CD8-positive, alpha-beta memory T cell (primary cell): Measurements from ENCODE around the gene UGT1A4. TPM values are rescaled to one million over a fixed set of nuclear protein-coding genes. Genes with fewer than 3 reads are reported as not detected.

Experiments used
- CTCF ChIA-PET: fragments of 350-600 bp; sonication (Branson Sonifier 250); formaldehyde crosslinking; loops from one replicate; lab custom pipeline; 2021; ENCODE audit warnings: antibody characterized with exemption; lab: Charles Lee
- POLR2A ChIA-PET: fragments of 350-600 bp; sonication (Branson Sonifier 250); formaldehyde crosslinking; loops from one replicate; lab custom pipeline; 2021; ENCODE audit warnings: antibody characterized with exemption; lab: Charles Lee
- DNase-seq, 5 donors: peaks; one replicate each; pipeline versions ENCODE4 v3.0.0 to v3.0.0-alpha.2; 2020 to 2022; ENCODE audit warnings: mixed read lengths in 1 of 5
- H3K27ac ChIP-seq: one replicate; pipeline ENCODE4 v1.7.0; 2013; ENCODE audit warnings: low read depth, mild to moderate bottlenecking, low read length, moderate library complexity
- H3K27me3 ChIP-seq: 2 replicates; pipeline ENCODE4 v1.7.0; 2013; ENCODE audit warnings: low read length, mild to moderate bottlenecking; ENCODE audit not compliant: insufficient read depth, poor library complexity, severe bottlenecking
- H3K36me3 ChIP-seq: 2 replicates; pipeline ENCODE4 v1.7.0; 2013; ENCODE audit warnings: mild to moderate bottlenecking, low read length, moderate library complexity; ENCODE audit not compliant: insufficient read depth
- H3K4me1 ChIP-seq: 2 replicates; pipeline ENCODE4 v1.7.0; 2013; ENCODE audit warnings: mild to moderate bottlenecking, low read length, moderate library complexity; ENCODE audit not compliant: insufficient read depth
- H3K4me3 ChIP-seq: 2 replicates; pipeline ENCODE4 v1.7.0; 2013; ENCODE audit warnings: mild to moderate bottlenecking, low read length
- H3K9me3 ChIP-seq: 2 replicates; pipeline ENCODE4 v1.7.0; 2013; ENCODE audit warnings: mild to moderate bottlenecking, low read length
- H3K27ac Mint-ChIP-seq, 8 donors: one replicate each; pipeline ENCODE4 v1.8.0; 2020 to 2021; ENCODE audit warnings: mixed read lengths in 8 of 8, mild to moderate bottlenecking in 6 of 8, inconsistent platforms in 3 of 8, moderate library complexity in 3 of 8
- H3K27me3 Mint-ChIP-seq, 2 donors: one replicate each; pipeline ENCODE4 v1.8.0; 2020 to 2021; ENCODE audit warnings: mixed read lengths in 2 of 2, mild to moderate bottlenecking in 1 of 2, moderate library complexity in 1 of 2
- H3K36me3 Mint-ChIP-seq, 3 donors: one replicate each; pipeline ENCODE4 v1.8.0; 2020 to 2021; ENCODE audit warnings: mixed read lengths in 3 of 3, inconsistent platforms in 1 of 3, mild to moderate bottlenecking in 1 of 3
- H3K4me1 Mint-ChIP-seq, 3 donors: one replicate each; pipeline ENCODE4 v1.8.0; 2020 to 2021; ENCODE audit warnings: mixed read lengths in 3 of 3, inconsistent platforms in 1 of 3, mild to moderate bottlenecking in 1 of 3
- H3K4me3 Mint-ChIP-seq, 7 donors: one replicate each; pipeline ENCODE4 v1.8.0; 2020 to 2021; ENCODE audit warnings: mixed read lengths in 7 of 7, mild to moderate bottlenecking in 6 of 7, moderate library complexity in 4 of 7, inconsistent platforms in 2 of 7
- H3K9me3 Mint-ChIP-seq, 5 donors: one replicate each; pipeline ENCODE4 v1.8.0; 2020 to 2022; ENCODE audit warnings: mixed read lengths in 5 of 5, mild to moderate bottlenecking in 3 of 5, moderate library complexity in 2 of 5, inconsistent platforms in 1 of 5
- polyA plus RNA-seq: library from polyadenylated mRNA; unstranded; fragments of 300-500 nt; fragmentation: Illumina TruSeq; gene quantifications from one replicate; pipeline ENCODE4 v1.2.3, GENCODE V29; 2021
- total RNA-seq, 2 experiments: library from RNA; stranded (reverse); gene quantifications; one replicate each; pipeline ENCODE4 v1.2.3, GENCODE V29; 2021

UGT1A4 gene
- total and polyA plus RNA-seq, 3 experiments from 2014 or later: not detected

DNA sequence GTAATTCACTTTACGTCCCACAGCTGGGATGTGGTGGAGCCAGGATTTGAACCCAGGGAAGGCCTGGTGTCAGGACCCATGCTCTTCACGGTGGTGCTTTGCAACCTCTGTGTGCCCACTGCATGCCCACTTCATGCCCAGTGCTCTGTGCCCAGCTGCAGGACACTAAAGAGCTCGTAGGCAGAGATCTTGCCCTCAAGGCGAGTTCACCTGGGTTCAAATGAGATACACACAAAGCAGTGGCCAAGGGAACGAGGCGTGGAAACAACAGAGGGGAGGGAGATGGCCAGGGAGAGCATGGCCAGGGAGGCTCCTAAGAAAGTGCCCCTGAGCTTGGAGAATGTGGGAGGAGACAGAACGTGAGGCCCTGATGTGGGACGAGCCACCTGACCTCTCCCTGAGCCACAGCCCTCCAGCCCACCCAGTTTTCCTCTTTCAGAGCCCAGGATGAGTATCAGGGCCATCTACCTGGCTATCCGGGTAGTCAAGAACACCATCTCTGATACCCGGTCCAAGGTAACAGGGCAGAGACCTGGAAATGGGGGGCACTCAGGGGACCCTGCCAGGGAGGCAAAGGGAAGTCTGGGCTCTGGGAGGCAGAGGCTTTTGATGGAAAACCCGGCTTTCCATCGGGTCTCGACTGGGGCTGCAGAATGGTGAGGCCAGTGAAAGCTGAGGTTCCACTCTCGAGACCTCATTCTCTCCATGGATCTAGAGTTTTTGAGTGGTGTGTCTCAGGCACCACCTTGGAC lies 80.0 kb downstream of the UGT1A4 start:
- no peak overlapping the region for H3K27ac Mint-ChIP-seq
- Histone ChIP-seq H3K27me3 (no peaks in the 10 kb centered on the region), H3K36me3 (no peaks in the 10 kb centered on the region), H3K4me1 (no peaks in the 10 kb centered on the region), H3K4me3 (no peak overlapping the region), H3K27ac (no peak overlapping the region), H3K9me3 (no peaks in the 10 kb centered on the region)
- H3K36me3 Mint-ChIP-seq: no peaks in the 10 kb centered on the region
- no peak overlapping the region for H3K4me3 Mint-ChIP-seq
- POLR2A ChIA-PET: no interaction called here
- peaks cover 3 to 5% (median 4%) of the 10 kb centered on the region in 3 donors for H3K4me1 Mint-ChIP-seq
- DNase-seq: peak in 1 of 5 donors; percentile 31
- no peaks in the 10 kb centered on the region for H3K9me3 Mint-ChIP-seq
- peaks cover 0 to 19% of the 10 kb centered on the region in 2 donors for H3K27me3 Mint-ChIP-seq
- CTCF ChIA-PET: no interaction called here

DNA sequence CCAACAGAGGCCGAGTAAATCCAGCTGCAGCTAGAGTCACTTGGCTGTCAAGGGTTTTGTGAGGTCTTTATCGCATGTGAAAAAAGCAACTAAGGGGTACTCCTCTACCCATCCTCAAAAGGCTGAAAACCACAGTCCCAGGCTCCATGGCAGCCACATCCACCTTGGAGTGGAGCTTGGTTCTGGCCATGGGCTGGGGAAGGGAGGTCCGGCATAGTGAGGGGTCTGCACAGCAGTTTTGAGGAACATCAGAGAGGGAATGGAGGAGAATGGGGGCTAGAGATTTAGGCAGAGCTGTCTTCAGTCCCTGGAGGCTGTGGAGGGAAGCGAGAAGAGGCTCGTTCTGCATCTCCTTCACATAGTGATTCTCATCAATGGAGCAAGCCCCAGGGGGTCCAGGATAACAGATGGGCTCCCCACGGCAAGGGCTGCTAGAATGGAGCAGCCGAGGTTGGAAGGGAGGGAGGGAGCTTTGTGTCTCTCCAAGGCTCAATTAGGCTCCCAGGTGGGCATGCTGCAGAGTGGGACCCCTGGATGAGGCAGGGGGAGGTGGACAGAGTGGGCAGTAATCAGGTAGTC lies 80.6 kb downstream of the UGT1A4 start:
- H3K4me3 Mint-ChIP-seq: no peak overlapping the region
- peak in 1 of 5 donors; percentile 11 for DNase-seq
- peaks cover 3 to 5% (median 4%) of the 10 kb centered on the region in 3 donors for H3K4me1 Mint-ChIP-seq
- ChIA-PET CTCF (no interaction called here), POLR2A (no interaction called here)
- Histone ChIP-seq H3K36me3 (no peaks in the 10 kb centered on the region), H3K27me3 (no peaks in the 10 kb centered on the region), H3K27ac (no peak overlapping the region), H3K9me3 (no peaks in the 10 kb centered on the region), H3K4me3 (no peak overlapping the region), H3K4me1 (no peaks in the 10 kb centered on the region)
- no peaks in the 10 kb centered on the region for H3K9me3 Mint-ChIP-seq
- no peak overlapping the region for H3K27ac Mint-ChIP-seq
- peaks cover 0 to 24% of the 10 kb centered on the region in 2 donors for H3K27me3 Mint-ChIP-seq
- no peaks in the 10 kb centered on the region for H3K36me3 Mint-ChIP-seq

DNA sequence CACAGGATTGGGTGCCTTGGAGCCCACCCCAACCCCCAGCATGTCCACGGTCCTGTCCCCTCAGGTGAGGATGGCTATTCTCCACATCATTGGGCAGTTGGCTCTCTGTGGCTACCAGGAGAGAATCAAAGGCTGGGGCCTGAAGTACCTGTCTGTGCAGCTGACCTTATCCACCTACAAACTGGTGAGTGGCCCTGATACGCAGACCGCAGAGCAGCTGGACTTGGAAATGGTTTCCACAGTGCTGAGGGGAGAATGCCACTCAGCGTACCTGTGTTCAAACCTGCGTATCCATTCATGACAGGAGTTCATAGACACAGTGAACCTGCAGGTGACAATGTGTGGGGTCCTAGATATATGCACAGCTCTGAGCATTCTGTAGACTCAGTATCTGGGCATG lies 81.2 kb downstream of the UGT1A4 start:
- Histone ChIP-seq H3K4me1 (no peaks in the 10 kb centered on the region), H3K4me3 (no peak overlapping the region), H3K27ac (no peak overlapping the region), H3K36me3 (no peaks in the 10 kb centered on the region), H3K27me3 (no peaks in the 10 kb centered on the region), H3K9me3 (no peaks in the 10 kb centered on the region)
- DNase-seq: no peak
- ChIA-PET CTCF (no interaction called here), POLR2A (no interaction called here)
- peaks cover 3 to 5% (median 4%) of the 10 kb centered on the region in 3 donors for H3K4me1 Mint-ChIP-seq
- no peaks in the 10 kb centered on the region for H3K36me3 Mint-ChIP-seq
- no peak overlapping the region for H3K27ac Mint-ChIP-seq
- peaks cover 4 to 29% of the 10 kb centered on the region in 2 donors for H3K27me3 Mint-ChIP-seq
- H3K9me3 Mint-ChIP-seq: no peaks in the 10 kb centered on the region
- H3K4me3 Mint-ChIP-seq: no peak overlapping the region

DNA sequence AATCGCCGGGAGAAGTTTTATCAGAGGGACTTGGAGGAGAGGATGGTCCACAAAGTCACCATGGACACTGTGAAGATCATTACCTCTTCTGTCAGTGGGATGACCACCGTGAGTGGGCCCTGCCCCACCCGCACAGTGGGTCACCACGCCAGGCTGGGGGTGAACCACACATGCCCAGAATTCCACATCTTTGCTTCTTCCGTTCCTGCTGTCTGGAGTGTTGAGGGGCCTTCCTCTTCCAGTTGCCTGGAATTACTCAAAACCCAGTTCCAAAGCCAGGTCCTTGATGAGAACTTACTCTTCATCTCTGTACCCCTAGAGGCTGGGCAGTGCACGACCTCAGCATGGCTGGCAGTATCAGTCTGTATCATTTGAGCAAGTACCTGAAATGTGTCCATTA lies 81.7 kb downstream of the UGT1A4 start:
- CTCF ChIA-PET: no interaction called here
- H3K27me3 Mint-ChIP-seq: peaks cover 6 to 33% of the 10 kb centered on the region in 2 donors
- H3K4me1 ChIP-seq: no peaks in the 10 kb centered on the region
- peaks cover 3 to 5% (median 4%) of the 10 kb centered on the region in 3 donors for H3K4me1 Mint-ChIP-seq
- POLR2A ChIA-PET: no interaction called here
- H3K27me3 ChIP-seq: no peaks in the 10 kb centered on the region
- H3K4me3 ChIP-seq: no peak overlapping the region
- DNase-seq: peak in 1 of 5 donors; percentile 3
- H3K9me3 ChIP-seq: no peaks in the 10 kb centered on the region
- no peak overlapping the region for H3K27ac Mint-ChIP-seq
- H3K27ac ChIP-seq: no peak overlapping the region
- H3K36me3 ChIP-seq: no peaks in the 10 kb centered on the region
- H3K4me3 Mint-ChIP-seq: no peak overlapping the region
- no peaks in the 10 kb centered on the region for H3K36me3 Mint-ChIP-seq
- no peaks in the 10 kb centered on the region for H3K9me3 Mint-ChIP-seq

DNA sequence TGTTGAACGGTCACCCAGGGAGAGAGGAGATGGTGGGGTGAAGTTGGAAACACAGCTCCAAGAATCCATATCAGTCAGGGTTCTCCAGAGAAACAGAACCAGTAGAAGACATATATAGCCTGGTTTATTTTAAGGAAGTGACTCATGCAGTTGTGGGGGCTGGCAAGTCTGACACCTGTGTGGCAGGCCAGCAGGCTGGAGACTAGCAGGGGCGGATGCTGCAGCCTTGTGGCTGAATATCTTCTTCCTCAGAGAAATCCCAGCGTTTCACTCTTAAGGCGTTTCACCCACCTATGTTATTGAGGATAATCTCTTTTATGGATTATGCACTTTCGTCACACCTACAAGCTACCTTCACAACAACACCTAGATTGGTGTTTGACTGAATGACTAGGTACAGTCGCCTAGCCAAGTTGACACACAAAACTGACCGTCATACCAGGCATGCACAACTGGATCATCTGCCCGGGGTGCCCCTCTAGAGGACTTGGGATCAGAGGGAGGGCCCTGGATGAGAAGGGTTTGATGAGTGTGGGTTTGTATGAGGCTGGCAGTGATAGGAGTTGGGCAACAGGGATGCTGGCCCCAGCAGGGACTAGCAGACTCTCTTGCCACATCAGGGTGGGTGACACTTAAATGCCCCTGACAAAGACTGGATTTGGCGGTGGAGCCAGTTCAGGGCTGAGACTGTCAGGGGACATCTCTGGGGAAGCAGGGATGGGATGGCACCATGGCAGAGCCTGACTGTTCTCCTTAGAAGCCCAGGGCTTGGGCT lies 83.0 kb downstream of the UGT1A4 start:
- POLR2A ChIA-PET: no interaction called here
- Histone ChIP-seq H3K27me3 (no peaks in the 10 kb centered on the region), H3K4me3 (no peak overlapping the region), H3K36me3 (no peaks in the 10 kb centered on the region), H3K4me1 (no peaks in the 10 kb centered on the region), H3K27ac (no peak overlapping the region), H3K9me3 (no peaks in the 10 kb centered on the region)
- CTCF ChIA-PET: no interaction called here
- H3K9me3 Mint-ChIP-seq: no peaks in the 10 kb centered on the region
- DNase-seq: peak in 1 of 5 donors; percentile 45
- no peaks in the 10 kb centered on the region for H3K36me3 Mint-ChIP-seq
- peaks cover 6 to 37% of the 10 kb centered on the region in 2 donors for H3K27me3 Mint-ChIP-seq
- H3K27ac Mint-ChIP-seq: peak overlapping the region in 2 of 8 donors; percentile 49
- no peak overlapping the region for H3K4me3 Mint-ChIP-seq
- peaks cover 3 to 5% (median 4%) of the 10 kb centered on the region in 3 donors for H3K4me1 Mint-ChIP-seq

DNA sequence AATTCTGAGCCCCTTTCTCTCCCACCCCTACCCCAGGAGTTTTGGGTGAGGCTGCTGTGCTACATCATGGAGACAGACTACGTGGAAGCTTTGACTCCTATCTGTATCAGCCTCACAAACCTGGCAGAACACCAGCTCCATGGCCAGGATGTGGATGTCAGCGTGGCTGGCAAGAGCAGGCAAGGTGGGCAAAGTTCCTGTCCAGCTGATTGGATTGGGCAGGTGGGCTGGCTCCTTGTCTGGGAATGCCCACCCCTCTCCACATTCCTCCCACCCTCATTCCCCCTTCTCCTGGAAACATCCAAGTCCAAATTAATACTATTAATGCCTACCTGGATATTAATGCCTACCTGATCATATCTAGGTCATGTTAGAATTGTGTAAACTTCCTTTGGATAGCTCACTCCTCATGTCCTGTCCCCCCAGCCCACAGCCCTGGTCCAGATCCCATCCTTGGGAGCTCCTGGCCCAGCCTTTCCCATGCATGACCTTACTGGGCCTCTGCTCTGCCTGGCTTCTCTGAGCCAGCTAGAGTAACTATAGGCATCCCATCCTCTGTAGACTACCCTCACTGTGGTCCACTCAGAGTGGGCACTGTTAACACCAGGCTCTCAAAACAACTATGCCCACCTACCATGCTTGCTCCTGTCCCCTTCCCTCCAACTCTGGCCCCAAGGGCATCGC lies 83.7 kb downstream of the UGT1A4 start:
- Mint-ChIP-seq H3K9me3 (no peaks in the 10 kb centered on the region), H3K27me3 (peaks cover 6 to 37% of the 10 kb centered on the region in 2 donors), H3K36me3 (no peaks in the 10 kb centered on the region), H3K4me3 (no peak overlapping the region), H3K27ac (peak overlapping the region in 1 of 8 donors; percentile 49), H3K4me1 (peaks cover 3 to 5% (median 4%) of the 10 kb centered on the region in 3 donors)
- Histone ChIP-seq H3K9me3 (no peaks in the 10 kb centered on the region), H3K36me3 (no peaks in the 10 kb centered on the region), H3K4me3 (no peak overlapping the region), H3K27me3 (no peaks in the 10 kb centered on the region), H3K27ac (no peak overlapping the region), H3K4me1 (no peaks in the 10 kb centered on the region)
- peak in 1 of 5 donors; percentile 10 for DNase-seq
- CTCF ChIA-PET: no interaction called here
- POLR2A ChIA-PET: no interaction called here

DNA sequence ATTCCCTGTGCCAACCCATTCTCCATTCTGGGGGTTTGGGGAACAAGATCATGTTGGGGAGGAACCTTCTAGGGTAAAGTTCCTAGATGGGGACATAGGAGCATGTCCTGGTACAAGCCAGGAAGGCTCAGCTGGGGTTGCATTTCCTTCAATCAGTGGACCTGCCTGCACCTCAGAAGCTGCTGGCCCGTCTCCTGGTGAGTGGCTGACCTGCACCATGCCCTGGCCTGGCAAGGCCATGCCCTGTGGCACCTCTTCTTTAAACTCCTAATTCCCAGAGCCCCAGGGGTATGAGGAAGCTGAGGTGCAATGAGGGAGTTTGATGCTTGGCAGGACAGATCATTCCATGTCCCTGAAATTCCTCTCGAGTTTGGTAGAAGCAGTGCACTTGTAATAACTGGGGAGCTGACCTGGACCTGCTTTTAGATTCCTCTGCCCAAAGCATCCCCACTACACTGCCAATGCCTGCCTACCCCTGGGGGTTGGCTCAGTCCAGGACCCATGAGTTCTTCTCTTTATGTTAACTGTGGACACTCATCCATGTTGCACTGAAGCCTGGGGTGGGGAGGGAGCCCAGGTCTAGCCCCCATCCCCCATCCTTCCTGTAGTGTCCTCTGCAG lies 84.9 kb downstream of the UGT1A4 start:
- Mint-ChIP-seq H3K36me3 (no peaks in the 10 kb centered on the region), H3K27me3 (peaks cover 9 to 38% of the 10 kb centered on the region in 2 donors), H3K27ac (no peak overlapping the region), H3K4me1 (peaks cover 3 to 5% (median 4%) of the 10 kb centered on the region in 3 donors), H3K9me3 (no peaks in the 10 kb centered on the region), H3K4me3 (no peak overlapping the region)
- Histone ChIP-seq H3K9me3 (no peaks in the 10 kb centered on the region), H3K4me1 (no peaks in the 10 kb centered on the region), H3K36me3 (no peaks in the 10 kb centered on the region), H3K4me3 (no peak overlapping the region), H3K27ac (no peak overlapping the region), H3K27me3 (peaks cover 2% of the 10 kb centered on the region)
- ChIA-PET POLR2A (no interaction called here), CTCF (no interaction called here)
- peak in 1 of 5 donors; percentile 11 for DNase-seq
